Lung (tissue), 12 donors: ENCODE measurements around the gene PRKG1. TPM values are rescaled to one million over a fixed set of nuclear protein-coding genes. Genes with fewer than 3 reads are reported as not detected.

ENCODE experiments used
- ATAC-seq: fragments of 200-7000 bp; cut with Tn5 transposase; one replicate; pipeline ENCODE4 v1.9.1; 2020; ENCODE audit warnings: moderate number of reproducible peaks; ENCODE audit not compliant: insufficient read depth, low FRiP score
- DNase-seq, 3 donors: peaks; one replicate each; pipeline ENCODE4 v3.0.0-alpha.2; 2013 to 2017
- H3K27ac ChIP-seq, 2 donors: one replicate each; pipeline ENCODE4 v1.5.1; 2013; ENCODE audit warnings: mild to moderate bottlenecking in 2 of 2, moderate library complexity in 2 of 2, control low read depth in 1 of 2, inconsistent platforms in 1 of 2, low read depth in 1 of 2, low read length in 1 of 2
- H3K27me3 ChIP-seq, 3 donors: one replicate each; pipeline ENCODE4 v1.5.1; 2013; ENCODE audit warnings: low read length in 2 of 3; ENCODE audit not compliant: control insufficient read depth in 3 of 3, insufficient read depth in 3 of 3
- H3K36me3 ChIP-seq, 4 donors: one replicate each; pipeline ENCODE4 v1.5.1; 2013; ENCODE audit warnings: low read length in 4 of 4, mild to moderate bottlenecking in 1 of 4, moderate library complexity in 1 of 4; ENCODE audit not compliant: control insufficient read depth in 4 of 4, insufficient read depth in 4 of 4
- H3K4me1 ChIP-seq, 5 donors: one replicate each; pipeline ENCODE4 v1.5.1; 2013; ENCODE audit warnings: low read length in 5 of 5, mild to moderate bottlenecking in 2 of 5, moderate library complexity in 1 of 5; ENCODE audit not compliant: control insufficient read depth in 5 of 5, insufficient read depth in 5 of 5
- H3K4me3 ChIP-seq: one replicate; pipeline ENCODE4 v1.5.1; 2013; ENCODE audit warnings: mild to moderate bottlenecking, control low read depth, moderate library complexity
- H3K9ac ChIP-seq, 2 donors: one replicate each; pipeline ENCODE4 v1.5.1; 2013; ENCODE audit warnings: low read length in 2 of 2, control low read depth in 1 of 2; ENCODE audit not compliant: insufficient read depth in 1 of 2
- H3K9me3 ChIP-seq, 4 donors: one replicate each; pipeline ENCODE4 v1.5.1; 2013; ENCODE audit warnings: low read length in 3 of 4, mild to moderate bottlenecking in 1 of 4, moderate library complexity in 1 of 4; ENCODE audit not compliant: control insufficient read depth in 4 of 4, insufficient read depth in 3 of 4
- WGBS, 2 donors: extraction: QIAGEN DNeasy Blood & Tissue Kit; methylation state at CpG; one replicate each; pipeline ENCODE4 v1.1.7; 2013; 5-methylcytosine and 5-hydroxymethylcytosine counted together
- polyA plus RNA-seq, 2 donors: library from polyadenylated mRNA; stranded (reverse); fragments of 200-250 nt; gene quantifications; one replicate each; pipeline ENCODE4 v1.2.1, GENCODE V29; 2013
- total RNA-seq, 2 donors: library from RNA; depleted of rRNA in 1 of 2; stranded (reverse); fragments of >200 nt in 1 of 2; gene quantifications; one replicate each; pipeline ENCODE4 v1.2.1, GENCODE V29; 2014 to 2021
- TF ChIP-seq, protein P1 (sequence below): IDR thresholded peaks from 2 replicates; pipeline ENCODE4 v1.5.1; 2012; ENCODE audit warnings: mild to moderate bottlenecking; ENCODE audit errors: control extremely low read depth, extremely low read depth
- donor health status: control.
- donor health status: control.
- donor health status: Bipolar disorder and iron deficiency.
- donor health status: healthy.
- donor health status: DM: yes; HTN: yes; CAD: no.

Gene PRKG1
- total and polyA plus RNA-seq, 4 donors: 2.1 to 50.8 (median 15.1) TPM

DNA sequence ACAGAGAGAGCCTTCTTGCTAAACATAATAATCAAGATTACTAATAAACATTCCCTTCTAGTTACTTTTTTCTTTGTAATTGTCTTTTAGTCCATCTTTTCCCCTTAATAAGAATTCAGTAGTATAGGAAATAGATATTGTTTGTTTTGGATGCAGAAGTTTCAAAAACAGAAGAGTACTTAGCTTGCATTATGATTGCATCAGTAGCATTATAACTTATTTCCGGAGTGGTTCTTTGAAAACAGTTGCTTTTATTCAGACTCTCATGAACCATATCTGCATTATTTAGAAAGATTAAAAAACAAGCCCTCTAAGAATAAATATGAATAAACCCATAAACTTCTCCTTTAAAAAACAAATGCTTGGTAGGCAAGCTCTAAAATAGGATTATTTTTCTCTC is 1205.8 kb downstream of the PRKG1 start:
- Histone ChIP-seq H3K9ac (no peak overlapping the region), H3K36me3 (peaks cover 0 to 5% (median 0%) of the 10 kb centered on the region in 4 donors), H3K4me3 (no peak overlapping the region), H3K27me3 (no peaks in the 10 kb centered on the region), H3K9me3 (peaks cover 0 to 3% (median under 1%) of the 10 kb centered on the region in 4 donors), H3K27ac (no peak overlapping the region), H3K4me1 (peaks cover 0 to 7% (median 0%) of the 10 kb centered on the region in 5 donors)
- no peak for ATAC-seq
- 86 to 93% methylated on average over 1 of the region's 1 CpG for WGBS, 2 donors
- DNase-seq: no peak
- TF ChIP-seq, protein P1, sequence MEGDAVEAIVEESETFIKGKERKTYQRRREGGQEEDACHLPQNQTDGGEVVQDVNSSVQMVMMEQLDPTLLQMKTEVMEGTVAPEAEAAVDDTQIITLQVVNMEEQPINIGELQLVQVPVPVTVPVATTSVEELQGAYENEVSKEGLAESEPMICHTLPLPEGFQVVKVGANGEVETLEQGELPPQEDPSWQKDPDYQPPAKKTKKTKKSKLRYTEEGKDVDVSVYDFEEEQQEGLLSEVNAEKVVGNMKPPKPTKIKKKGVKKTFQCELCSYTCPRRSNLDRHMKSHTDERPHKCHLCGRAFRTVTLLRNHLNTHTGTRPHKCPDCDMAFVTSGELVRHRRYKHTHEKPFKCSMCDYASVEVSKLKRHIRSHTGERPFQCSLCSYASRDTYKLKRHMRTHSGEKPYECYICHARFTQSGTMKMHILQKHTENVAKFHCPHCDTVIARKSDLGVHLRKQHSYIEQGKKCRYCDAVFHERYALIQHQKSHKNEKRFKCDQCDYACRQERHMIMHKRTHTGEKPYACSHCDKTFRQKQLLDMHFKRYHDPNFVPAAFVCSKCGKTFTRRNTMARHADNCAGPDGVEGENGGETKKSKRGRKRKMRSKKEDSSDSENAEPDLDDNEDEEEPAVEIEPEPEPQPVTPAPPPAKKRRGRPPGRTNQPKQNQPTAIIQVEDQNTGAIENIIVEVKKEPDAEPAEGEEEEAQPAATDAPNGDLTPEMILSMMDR: no peak

DNA sequence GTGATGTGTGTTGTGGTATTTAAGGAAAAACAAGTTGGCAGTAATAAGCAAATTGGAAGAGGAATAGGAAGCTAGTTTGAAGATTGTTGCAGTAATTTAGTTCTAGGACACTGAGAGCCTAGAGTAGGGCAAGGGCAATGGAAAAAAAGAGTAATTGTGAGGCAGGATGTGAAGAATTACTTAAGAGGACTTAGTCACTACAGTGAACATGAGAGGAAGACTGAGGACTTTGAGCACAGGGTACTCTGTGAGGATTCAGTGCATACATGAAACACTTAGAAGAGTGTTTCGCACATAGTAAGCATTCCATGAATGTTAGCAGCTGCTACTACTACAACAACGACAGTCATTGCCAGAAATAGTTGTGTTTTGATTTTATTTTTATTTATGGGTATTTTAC is 1208.9 kb downstream of the PRKG1 start:
- H3K4me3 ChIP-seq: no peak overlapping the region
- DNase-seq: no peak
- WGBS, 2 donors: 76 to 84% methylated on average over 2 of the region's 2 CpGs
- H3K27me3 ChIP-seq: no peaks in the 10 kb centered on the region
- no peak overlapping the region for H3K27ac ChIP-seq
- H3K9me3 ChIP-seq: no peaks in the 10 kb centered on the region
- no peak for ATAC-seq
- TF ChIP-seq, protein P1: no peak
- H3K36me3 ChIP-seq: peaks cover 0 to 5% (median 0%) of the 10 kb centered on the region in 4 donors
- peak overlapping the region in 1 of 2 donors; percentile 11 for H3K9ac ChIP-seq
- H3K4me1 ChIP-seq: peaks cover 0 to 7% (median 0%) of the 10 kb centered on the region in 5 donors

DNA sequence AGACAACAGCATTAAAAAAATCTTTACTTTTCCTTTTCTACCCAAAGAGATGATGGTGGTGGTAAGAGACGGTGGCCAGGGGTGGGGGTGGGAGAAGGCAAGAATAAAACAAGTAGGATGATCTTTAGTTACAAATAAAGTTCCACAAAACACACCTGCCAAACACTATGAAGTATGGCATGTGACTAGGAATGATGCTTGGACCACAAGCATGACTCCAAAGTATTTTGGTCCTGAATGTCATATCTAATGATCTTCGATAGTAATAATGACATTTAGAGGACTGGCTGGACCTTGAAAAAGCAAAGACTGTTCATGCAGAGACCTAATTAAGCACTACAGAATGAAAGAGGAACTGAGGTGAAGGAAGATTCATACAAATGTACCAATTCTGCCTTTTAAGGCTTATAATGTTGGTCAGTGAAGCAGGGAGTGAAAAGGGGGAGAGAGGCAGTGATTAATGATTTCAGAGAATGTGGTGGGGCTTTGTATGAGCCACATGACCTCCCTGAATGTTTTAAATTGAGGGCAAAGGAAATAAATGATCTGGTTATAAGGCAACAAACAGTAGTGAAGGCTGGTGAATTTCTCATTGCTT is 1210.2 kb downstream of the PRKG1 start:
- WGBS, 2 donors: 92 to 96% methylated on average over 2 of the region's 2 CpGs
- no peaks in the 10 kb centered on the region for H3K27me3 ChIP-seq
- peaks cover 0 to 5% (median 0%) of the 10 kb centered on the region in 4 donors for H3K36me3 ChIP-seq

More for the DNA sequence above, 1210.2 kb downstream of the PRKG1 start:
- Histone ChIP-seq H3K9ac (no peak overlapping the region), H3K4me1 (peaks cover 0 to 7% (median 0%) of the 10 kb centered on the region in 5 donors), H3K9me3 (no peaks in the 10 kb centered on the region), H3K4me3 (no peak overlapping the region), H3K27ac (no peak overlapping the region)
- DNase-seq (no peak), ATAC-seq (no peak)
- TF ChIP-seq, protein P1: no peak
